Fibroblast of skin of abdomen (primary cell): ENCODE results near the gene WDR93.
A peak's percentile ranks its signal among the peaks of the same experiment; 100 is the strongest.

Experiments
- DNase-seq: peaks from one replicate; pipeline ENCODE4 v3.0.0-alpha.2; 2013

Gene WDR93

DNA sequence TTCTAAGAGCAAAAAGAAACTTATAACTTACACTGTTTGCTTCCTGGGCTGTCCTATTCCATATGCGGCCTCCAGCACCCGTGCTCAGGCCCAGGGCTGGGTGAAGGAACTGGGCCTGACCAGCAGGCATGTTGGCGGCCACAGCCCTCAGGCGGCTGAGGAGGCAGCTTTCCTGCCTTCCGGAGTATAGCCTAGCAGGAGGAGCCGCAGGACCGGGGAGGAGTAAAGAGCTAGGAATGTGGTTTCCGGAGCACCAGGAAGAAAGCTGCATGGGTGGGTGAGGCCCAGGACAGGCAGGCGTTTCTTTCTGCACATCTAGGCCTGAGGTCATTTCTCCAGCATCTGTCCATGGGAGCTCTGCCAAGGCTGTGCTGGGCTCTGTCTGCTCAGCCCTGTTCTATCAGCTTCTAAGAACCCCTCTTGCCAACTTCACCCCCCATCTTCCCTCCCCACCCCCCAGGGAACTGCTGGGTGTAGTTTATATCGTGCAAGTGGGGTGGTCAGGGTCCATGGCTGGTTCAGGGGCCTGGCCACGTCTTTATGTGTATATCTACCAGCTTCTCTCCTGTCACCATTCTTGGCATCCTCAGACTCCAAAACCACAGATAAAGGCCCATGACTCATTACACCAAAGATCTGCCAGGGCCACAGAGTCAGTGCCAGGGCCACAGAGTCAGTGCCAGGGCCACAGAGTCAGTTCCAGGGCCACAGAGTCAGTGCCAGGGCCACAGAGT is 27.6 kb upstream of the WDR93 start:
- DNase-seq = peak; percentile 93

DNA sequence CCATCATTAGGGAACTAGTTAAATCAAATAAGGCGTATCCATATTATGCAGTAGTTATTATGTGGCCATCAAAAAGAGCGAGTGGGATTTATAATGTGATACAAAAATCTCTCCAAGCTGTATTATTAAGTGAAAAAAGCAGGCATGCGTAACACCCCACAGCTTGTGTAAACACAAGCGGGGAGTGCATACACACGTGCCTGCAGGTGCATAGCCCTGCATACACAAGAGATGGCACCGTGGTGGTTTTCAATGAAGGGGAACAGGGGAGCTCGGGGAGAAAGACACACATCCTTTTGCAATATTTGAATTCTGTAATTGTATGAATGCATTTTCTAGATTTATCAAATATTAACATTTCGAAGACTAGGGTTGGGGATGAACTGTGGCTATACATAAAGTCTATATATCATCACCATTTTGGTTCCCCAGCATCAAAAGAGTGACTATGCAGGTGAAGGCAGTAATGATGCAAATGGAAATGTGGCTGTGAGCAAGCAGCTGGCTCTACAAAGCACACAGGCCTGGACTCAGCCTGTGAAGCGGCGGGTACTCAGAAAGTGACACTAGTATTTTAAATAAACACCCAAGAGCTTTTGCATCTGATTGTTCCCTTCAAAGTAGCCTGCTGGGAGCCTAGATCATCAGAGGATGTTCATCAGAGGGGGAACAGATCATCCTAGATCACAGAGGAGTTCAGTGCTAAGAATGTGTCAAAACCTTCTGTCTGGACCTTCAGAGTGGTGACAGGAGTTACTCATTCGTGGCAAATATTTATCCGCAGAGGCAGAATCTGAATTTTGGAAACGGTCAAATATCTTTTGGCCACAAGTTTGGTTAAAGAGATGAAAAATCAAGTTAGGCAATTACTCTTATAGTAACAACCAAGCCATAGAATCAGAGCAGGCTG is 25.9 kb upstream of the WDR93 start:
- DNase-seq = no peak

DNA sequence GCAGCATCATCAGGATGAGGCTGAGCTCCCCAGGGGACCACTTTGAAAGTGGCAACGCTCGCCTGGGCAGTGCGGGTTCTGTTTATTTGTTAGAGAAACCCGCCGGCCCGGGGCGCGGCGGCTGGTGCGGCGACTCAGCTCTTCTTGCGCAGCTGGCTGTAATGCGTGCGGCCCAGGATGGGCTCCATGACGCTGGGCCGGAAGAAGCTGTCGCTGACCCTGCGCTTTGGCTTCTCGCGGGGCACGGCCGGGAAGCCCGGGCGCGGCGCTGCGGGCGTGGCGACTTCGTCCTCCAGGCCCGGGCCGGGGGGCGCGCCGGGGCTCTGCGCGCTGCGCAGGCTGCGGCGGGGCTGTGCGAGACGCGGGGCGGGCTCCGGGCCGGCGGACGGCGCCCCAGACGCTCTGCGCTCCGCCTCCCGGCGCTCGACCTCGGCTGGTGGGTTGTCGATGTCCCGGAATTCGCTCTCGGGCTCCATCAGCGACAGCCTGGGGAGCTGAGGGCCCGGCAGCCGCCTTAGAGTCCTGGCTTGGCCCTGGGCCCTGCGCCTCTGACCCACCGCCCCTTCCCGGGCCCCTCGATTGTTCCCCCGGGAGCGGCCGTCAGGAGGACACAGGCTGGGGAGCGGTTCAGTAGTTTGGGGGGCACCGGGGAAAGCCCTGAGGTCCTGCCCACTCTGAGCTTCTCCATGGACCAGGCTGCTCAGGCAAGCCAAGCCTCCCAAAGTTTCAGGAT is 25.0 kb upstream of the WDR93 start:
- peak; percentile 56 for DNase-seq

DNA sequence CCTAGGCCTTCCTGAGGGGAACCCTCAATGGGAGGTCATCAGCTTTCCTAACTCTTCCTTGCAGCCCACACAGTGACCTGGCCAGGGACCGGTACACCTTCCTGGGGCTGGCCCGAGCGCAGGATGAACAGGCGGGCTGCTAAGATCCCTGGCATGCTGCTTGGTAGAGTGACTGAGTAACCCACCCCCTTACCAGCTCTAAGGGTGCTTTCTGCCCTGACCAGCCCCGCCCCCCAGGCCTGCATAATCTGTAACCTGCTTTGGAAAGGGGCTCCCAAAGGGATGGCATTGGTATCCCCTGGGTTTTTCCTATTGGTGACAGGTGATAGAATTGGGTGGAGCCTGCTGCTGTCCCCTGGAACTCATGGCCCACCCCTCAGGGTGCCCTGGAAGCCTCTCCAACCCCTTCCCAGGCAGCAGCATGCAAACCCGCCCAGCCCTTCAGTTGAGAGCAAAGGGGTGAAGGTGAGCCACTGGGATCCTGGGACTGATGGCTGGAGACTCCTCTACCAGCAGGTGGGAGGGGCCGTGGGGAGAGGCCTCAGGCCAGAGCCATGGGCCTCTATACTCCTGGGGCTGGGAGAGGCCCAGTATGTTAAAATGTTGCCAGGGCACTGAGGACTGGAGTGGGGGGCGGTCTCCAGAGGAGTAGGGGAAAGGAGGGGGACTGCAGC is 24.3 kb upstream of the WDR93 start:
- no peak for DNase-seq

- no peak for DNase-seq
These were observed 23.5 kb upstream of the WDR93 start for GRCh38 chr15:89666858-89667705.

- no peak for DNase-seq
These were observed 23.0 kb upstream of the WDR93 start for GRCh38 chr15:89667706-89667960.

- DNase-seq = no peak
These were observed 22.4 kb upstream of the WDR93 start for GRCh38 chr15:89668171-89668570.

DNA sequence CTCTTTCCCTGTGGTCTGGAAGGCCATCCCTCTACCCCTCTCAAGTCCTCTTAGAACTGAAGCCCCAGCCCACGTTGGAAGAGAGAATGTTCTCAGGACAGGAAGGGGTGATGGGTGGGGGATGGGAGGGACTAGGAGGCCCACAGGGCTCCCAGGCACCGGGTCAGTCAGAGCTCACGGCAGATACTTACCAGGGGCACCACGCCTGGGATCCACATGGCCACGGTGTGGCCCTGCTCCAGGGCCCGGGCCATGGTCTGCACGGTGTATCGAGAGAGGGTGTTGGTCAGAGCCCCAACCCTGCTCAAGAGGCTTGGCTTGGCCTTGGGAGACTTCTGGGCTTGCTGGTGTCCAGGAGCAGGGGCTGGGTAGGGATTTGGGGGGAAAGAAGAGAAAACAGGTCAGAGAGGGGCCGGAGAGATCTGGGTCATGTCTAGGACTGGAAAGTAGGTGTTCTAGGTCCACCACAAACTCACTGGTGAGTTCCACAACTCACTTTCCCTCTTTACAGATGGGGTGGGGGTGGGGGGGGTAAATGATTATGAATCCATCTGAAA is 21.2 kb upstream of the WDR93 start:
- no peak for DNase-seq

GRCh38 chr15:89669941-89670340 is 20.7 kb upstream of the WDR93 start:
- no peak for DNase-seq

DNA sequence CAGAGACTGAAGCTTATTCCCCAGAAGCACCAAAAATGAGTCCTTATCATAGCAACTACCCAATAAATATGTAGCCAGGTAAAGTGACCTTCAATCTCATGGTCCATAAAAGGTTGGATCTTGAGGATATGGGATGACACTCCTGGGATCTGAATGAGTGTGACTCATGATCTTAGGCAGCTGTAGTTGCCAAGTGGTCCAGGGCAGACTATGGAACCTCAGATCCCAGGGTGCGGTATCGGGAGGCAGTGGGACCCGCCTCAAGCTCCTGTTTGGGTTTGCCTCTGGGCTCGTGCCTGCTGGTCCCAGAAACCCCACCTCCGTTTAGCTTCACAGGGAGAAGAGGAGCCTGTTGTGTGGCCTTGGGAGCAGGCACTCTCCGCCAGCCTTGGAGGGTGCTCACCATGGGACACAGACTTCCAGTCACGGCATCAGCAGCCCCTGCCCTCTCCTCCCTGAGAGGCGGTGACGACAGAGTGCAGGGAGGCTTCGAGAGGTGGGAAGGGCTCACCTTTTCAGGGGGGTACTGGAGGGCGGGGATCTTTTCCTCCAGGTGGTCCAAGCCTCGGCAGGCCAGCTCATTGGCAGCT is 19.5 kb upstream of the WDR93 start:
- DNase-seq = no peak

GRCh38 chr15:89671687-89672086 is 18.9 kb upstream of the WDR93 start:
- no peak for DNase-seq

GRCh38 chr15:89672221-89673164 is 18.1 kb upstream of the WDR93 start:
- DNase-seq = peak; percentile 32

DNA sequence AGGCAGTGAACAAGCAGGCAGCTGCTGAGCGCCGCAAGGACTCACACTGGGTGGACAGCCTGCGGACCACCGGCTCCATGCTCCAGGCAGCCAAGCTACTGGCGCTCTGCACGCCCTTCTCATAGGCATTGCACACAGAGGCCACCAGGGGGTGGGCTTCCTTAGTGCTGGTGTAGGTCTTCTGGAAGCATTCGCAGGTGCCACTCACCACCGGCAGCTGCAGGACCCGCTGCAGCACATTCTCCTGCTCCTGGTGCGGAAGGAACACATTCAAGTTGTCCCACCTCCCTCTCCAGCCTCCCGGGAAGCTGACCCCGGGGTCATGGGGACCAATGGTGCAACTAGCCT is 17.5 kb upstream of the WDR93 start:
- DNase-seq = no peak

- no peak for DNase-seq
These were observed 16.1 kb upstream of the WDR93 start for GRCh38 chr15:89674526-89674925.

DNA sequence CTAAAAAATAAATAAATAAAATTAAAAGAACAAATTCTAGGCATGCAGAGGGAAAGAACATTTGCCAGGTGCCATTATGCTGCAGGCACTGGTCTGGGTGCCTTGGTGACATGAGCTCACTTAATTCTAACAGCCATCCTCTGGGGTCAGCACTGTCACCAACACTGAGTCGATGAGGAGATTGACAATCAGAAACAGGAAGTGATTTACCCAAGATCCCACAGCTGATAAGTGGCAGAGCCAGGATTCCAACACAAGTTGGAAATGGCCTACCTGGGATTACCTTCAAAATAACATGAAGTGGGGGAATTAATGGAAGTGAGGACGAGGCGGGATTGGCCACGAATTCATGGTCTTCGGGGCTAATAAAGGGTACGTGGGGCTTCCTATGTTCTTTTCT is 15.0 kb upstream of the WDR93 start:
- no peak for DNase-seq

DNA sequence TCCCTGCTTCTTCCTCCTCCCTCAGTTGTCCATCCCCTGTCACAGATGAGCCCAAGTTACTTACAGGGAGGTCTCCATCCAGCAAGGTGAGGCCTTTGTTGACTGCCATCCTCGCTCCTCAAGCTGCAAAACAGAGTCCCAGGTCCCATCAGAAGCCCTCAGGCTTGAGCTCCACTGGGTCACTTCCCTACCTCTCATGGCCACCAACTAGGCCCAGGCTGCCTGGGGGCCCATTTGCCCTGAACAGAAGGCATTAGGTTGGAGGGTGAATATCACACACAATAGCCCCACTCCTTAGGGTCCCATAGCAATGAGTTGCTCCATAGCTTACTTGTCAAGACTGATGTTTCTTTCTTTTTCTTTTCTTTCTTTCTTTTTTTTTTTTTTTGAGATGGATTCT is 13.2 kb upstream of the WDR93 start:
- DNase-seq = no peak

DNA sequence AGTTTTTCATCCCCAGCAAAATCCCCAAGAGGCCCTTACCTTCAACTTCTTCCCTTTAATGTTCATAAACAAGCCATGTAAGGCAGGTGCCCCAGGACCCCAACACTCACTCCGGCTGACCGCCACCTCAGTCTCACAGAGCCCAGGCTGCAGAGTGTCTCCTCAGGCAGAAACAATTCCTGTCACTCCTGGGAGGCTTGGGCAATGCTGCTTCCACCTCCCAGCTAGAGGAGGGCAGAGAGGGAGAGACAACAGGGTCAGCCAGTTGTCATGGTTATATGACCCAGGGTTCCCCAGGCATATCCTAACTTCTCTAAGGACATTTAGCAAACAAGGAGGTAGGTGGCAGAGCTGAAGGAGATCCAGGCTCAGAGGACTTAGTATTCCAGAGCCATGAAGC is 11.4 kb upstream of the WDR93 start, which contains the start of gene PLIN1:
PLIN1 (minus strand) TSS at position 156 of the 400 bp plus-strand sequence. CDS start 1,878 bp downstream, outside the sequence.
- no peak for DNase-seq

- DNase-seq = peak; percentile 9
These were observed 10.2 kb upstream of the WDR93 start for GRCh38 chr15:89680282-89680873.

- DNase-seq = no peak
These were observed 9.5 kb upstream of the WDR93 start for GRCh38 chr15:89681146-89681545.

- DNase-seq = no peak
These were observed 4.6 kb upstream of the WDR93 start for GRCh38 chr15:89685995-89686394.
